H54 (cell line): ENCODE measurements around the gene IL1A.
A peak's percentile ranks its signal among the peaks of the same experiment; 100 is the strongest.

Experiments
- DNase-seq: peaks from one replicate; pipeline ENCODE4 v3.0.0; 2011; ENCODE audit warnings: low spot score, mixed read lengths; ENCODE audit not compliant: insufficient read length
- FAIRE-seq: peaks from 3 replicates; lab custom pipeline; 2011; peaks lifted over from hg19 to GRCh38; lab: Jason Lieb, UNC
- POLR2A ChIP-seq: IDR thresholded peaks from 2 replicates; pipeline ENCODE4 v1.6.1; 2011; ENCODE audit warnings: low read depth, mild to moderate bottlenecking, low read length

The IL1A gene

DNA sequence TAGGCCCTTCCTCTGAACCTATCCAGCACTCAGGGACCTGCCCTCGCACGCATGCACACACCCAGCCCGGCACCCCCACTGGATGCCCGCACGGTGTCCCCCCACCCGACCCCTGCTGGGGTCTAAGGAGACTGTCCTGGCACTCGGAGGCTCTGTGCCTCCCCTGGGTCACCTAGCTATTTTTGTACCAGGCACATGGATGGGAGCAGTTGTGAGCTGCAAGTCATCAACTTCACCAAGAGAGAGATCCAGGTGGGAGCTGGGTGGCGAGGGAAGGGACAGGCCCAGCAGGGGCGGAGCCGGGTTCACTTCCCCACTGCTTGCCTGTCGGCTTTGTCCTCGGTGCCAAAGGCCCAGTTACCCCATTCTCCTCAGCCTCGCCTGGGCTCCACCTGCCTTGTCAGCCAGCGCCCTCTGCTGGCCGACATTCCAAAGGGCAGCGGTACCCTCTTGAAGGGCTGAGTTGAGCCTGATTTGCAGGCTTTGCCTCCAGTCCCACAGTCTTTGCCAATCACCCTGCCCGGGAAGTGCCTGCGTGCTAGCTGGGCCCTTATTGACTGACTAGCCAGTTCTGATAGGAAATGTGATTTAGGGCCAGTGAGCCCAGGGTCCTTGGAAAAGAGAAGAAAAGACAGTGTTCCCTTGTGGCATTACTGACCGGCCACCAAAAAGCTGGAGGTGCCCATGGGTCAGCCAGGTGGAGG is 57.7 kb downstream of the IL1A start:
- FAIRE-seq (peak; percentile 64), DNase-seq (peak; percentile 85)
- no peak for TF ChIP-seq POLR2A

- FAIRE-seq (no peak), DNase-seq (no peak)
- TF ChIP-seq POLR2A, result no peak
Observed at GRCh38 chr2:112725545-112726457, 58.5 kb downstream of the IL1A start.

DNA sequence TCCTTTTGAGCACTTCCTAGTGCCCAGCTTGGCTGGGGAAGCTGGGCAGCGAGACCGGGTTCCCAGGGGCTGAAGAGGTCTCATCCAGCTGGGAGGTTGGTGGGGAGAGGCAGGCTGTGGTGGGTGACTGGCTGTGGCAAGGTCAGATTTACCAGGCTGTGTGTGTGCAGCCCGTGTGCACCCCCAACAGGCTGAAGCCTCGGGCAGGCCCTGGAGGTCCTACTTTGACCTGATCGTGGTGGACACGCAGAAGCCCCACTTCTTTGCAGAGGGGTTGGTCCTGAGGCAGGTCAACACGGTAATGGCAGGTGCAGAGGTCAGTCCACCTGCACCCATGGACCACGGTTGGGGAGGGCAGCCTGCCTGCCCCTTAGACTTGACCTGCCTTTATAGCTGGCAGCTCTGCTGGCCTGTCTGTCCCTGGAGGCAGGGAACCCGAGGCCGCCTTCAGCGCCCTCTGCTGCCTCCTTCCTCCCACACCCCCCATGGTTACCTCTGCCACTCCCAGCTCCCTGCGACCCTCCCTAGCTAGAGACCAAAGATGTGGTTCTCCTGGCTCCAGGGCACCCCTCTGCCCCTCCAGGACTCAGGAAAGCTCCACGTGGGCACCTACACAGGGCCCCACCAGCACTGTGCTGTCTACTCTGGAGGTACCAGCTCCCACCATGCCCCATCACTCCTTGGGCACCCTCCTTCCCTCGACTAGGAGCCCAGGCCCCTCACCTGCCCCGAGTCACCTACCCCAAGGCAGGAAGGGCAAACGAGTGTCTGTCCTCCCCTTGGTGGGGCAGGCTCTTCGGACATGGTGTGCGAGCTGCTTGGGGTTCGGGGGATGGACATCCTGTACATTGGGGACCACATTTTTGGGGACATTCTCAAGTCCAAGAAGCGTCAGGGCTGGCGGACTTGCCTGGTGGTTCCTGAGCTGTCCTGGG is 59.4 kb downstream of the IL1A start:
- DNase-seq, result peak; percentile 49
- no peak for TF ChIP-seq POLR2A
- no peak for FAIRE-seq

GRCh38 chr2:112723995-112724394 is 60.3 kb downstream of the IL1A start:
- DNase-seq (no peak), FAIRE-seq (no peak)
- TF ChIP-seq POLR2A, result no peak
